ENCODE data around the gene REXO1. TPM values are rescaled to one million over a fixed set of nuclear protein-coding genes. Genes with fewer than 3 reads are reported as not detected.

REXO1 gene
- total and polyA plus RNA-seq, 9 of the 15 experiments (the other 6 are each of a cell fraction or from before 2014, with no cell fraction given): 0.04 to 63.3 (median 15.8) TPM

DNA sequence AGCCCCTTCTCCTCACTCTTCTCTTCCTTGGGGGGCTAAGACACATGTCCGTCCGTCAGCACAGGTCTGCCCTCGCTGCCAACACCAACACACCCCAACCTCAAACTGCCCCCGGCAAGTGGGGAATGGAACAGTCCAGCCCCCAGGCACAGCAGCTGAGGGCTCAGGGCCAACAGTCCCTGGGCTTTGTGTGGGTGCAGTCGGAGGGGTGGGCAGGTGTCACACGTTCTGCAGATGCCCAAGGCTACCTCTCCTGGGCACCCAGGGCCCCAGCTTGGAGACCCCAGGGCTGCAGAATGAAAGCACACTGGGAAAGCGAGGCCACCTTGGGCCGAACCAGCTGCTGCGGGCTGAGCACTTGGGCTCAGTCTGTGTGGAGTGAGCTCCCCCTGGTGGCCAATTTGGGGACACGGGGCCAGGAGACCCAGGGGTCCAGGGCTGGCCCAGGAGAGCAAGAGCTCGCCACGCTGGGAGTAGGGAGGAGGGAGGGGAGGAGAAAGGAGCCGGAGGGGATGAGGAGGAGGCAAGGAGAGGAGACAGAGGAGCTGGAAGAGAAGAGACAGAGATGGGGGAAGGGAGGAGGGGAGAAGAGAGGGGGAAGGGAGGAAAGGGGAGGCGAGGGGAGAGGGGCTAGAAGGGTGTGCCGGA, 22.2 kb downstream of the REXO1 start (continued):
- TF ChIP-seq U2AF1 (optimal IDR thresholded peaks at IDR 0.05; ENCODE audit: low read depth, low read length) (no peak), LARP7 (IDR thresholded peaks at IDR 0.05) (peak; percentile 88), ZNF354B (CRISPR knock-in tag; IDR thresholded peaks at IDR 0.05) (no peak), CEBPB (tag; IDR thresholded peaks at IDR 0.05) (no peak), ZBTB1 (CRISPR knock-in tag; IDR thresholded peaks at IDR 0.05; ENCODE audit: borderline replicate concordance, low read depth) (no peak), NBN (IDR thresholded peaks at IDR 0.05; ENCODE audit: low read depth) (peak; percentile 64), RBM17 (IDR thresholded peaks at IDR 0.05; ENCODE audit: borderline replicate concordance, low read depth, low read length) (no peak), KAT7 (CRISPR knock-in tag; IDR thresholded peaks at IDR 0.05; ENCODE audit: borderline replicate concordance) (peak; percentile 43; the same call in 1 of the 2 replicates), BRD9 (IDR thresholded peaks at IDR 0.05; ENCODE audit: low read depth, partially characterized antibody) (peak; percentile 92), NFIC (IDR thresholded peaks at IDR 0.05) (peak; percentile 46), MECOM (CRISPR knock-in tag; IDR thresholded peaks at IDR 0.05) (no peak), CHD1 (IDR thresholded peaks at IDR 0.05; ENCODE audit: low read length) (no peak)
- TF ChIP-seq, protein P1, sequence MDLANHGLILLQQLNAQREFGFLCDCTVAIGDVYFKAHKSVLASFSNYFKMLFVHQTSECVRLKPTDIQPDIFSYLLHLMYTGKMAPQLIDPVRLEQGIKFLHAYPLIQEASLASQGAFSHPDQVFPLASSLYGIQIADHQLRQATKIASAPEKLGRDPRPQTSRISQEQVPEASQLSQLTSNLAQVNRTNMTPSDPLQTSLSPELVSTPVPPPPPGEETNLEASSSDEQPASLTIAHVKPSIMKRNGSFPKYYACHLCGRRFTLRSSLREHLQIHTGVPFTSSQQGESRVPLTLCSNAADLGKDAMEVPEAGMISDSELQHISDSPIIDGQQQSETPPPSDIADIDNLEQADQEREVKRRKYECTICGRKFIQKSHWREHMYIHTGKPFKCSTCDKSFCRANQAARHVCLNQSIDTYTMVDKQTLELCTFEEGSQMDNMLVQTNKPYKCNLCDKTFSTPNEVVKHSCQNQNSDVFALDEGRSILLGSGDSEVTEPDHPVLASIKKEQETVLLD (IDR thresholded peaks at IDR 0.05): peak; percentile 62; the same call in 1 of the 2 replicates
- TF ChIP-seq, protein P2, sequence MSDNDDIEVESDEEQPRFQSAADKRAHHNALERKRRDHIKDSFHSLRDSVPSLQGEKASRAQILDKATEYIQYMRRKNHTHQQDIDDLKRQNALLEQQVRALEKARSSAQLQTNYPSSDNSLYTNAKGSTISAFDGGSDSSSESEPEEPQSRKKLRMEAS (CRISPR knock-in tag; IDR thresholded peaks at IDR 0.05): 0 out of 2 replicates have a peak, but pooled peaks have one; percentile 2
- TF ChIP-seq, protein P3, sequence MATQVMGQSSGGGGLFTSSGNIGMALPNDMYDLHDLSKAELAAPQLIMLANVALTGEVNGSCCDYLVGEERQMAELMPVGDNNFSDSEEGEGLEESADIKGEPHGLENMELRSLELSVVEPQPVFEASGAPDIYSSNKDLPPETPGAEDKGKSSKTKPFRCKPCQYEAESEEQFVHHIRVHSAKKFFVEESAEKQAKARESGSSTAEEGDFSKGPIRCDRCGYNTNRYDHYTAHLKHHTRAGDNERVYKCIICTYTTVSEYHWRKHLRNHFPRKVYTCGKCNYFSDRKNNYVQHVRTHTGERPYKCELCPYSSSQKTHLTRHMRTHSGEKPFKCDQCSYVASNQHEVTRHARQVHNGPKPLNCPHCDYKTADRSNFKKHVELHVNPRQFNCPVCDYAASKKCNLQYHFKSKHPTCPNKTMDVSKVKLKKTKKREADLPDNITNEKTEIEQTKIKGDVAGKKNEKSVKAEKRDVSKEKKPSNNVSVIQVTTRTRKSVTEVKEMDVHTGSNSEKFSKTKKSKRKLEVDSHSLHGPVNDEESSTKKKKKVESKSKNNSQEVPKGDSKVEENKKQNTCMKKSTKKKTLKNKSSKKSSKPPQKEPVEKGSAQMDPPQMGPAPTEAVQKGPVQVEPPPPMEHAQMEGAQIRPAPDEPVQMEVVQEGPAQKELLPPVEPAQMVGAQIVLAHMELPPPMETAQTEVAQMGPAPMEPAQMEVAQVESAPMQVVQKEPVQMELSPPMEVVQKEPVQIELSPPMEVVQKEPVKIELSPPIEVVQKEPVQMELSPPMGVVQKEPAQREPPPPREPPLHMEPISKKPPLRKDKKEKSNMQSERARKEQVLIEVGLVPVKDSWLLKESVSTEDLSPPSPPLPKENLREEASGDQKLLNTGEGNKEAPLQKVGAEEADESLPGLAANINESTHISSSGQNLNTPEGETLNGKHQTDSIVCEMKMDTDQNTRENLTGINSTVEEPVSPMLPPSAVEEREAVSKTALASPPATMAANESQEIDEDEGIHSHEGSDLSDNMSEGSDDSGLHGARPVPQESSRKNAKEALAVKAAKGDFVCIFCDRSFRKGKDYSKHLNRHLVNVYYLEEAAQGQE (IDR thresholded peaks at IDR 0.05; ENCODE audit: borderline replicate concordance): peak; percentile 62
- TF ChIP-seq, protein P3 (CRISPR knock-in tag; IDR thresholded peaks at IDR 0.05; ENCODE audit: low read depth): no peak
- TF ChIP-seq, protein P4, sequence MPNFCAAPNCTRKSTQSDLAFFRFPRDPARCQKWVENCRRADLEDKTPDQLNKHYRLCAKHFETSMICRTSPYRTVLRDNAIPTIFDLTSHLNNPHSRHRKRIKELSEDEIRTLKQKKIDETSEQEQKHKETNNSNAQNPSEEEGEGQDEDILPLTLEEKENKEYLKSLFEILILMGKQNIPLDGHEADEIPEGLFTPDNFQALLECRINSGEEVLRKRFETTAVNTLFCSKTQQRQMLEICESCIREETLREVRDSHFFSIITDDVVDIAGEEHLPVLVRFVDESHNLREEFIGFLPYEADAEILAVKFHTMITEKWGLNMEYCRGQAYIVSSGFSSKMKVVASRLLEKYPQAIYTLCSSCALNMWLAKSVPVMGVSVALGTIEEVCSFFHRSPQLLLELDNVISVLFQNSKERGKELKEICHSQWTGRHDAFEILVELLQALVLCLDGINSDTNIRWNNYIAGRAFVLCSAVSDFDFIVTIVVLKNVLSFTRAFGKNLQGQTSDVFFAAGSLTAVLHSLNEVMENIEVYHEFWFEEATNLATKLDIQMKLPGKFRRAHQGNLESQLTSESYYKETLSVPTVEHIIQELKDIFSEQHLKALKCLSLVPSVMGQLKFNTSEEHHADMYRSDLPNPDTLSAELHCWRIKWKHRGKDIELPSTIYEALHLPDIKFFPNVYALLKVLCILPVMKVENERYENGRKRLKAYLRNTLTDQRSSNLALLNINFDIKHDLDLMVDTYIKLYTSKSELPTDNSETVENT (CRISPR knock-in tag; IDR thresholded peaks at IDR 0.05): no peak

Measured in K562 (cell line).